IMR-90 (cell line): ENCODE measurements around the gene C12orf57. TPM values are rescaled to one million over a fixed set of nuclear protein-coding genes. Genes with fewer than 3 reads are reported as not detected.

ENCODE experiments used
- ATAC-seq: fragments of 200-7000 bp; cut with Tn5 transposase; 2 replicates; pipeline ENCODE4 v1.9.1; 2020; ENCODE audit warnings: low read depth, mild to moderate bottlenecking, moderate library complexity
- BruUV-seq: library from RNA; stranded (reverse); fragments of 400-500 nt; replicated peaks from 2 replicates; lab custom pipeline; 2021; lab: Mats Ljungman, UMichigan
- CTCF ChIA-PET: fragments of 300-600 bp; formaldehyde crosslinking; extraction: SDS; loops from one replicate; lab custom pipeline; 2021; ENCODE audit warnings: antibody characterized with exemption; lab: Yijun Ruan, JAX
- POLR2A ChIA-PET: fragments of 300-600 bp; sonication (Branson Sonifier 250); formaldehyde crosslinking; loops from one replicate; lab custom pipeline; 2022; ENCODE audit warnings: antibody characterized with exemption; ENCODE audit not compliant: unreplicated experiment; lab: Charles Lee
- DNase-seq: peaks from one replicate; pipeline ENCODE4 v3.0.0; 2013
- H2AFZ ChIP-seq: replicated peaks from 2 replicates; pipeline ENCODE3; 2013; ENCODE audit warnings: low read length, mild to moderate bottlenecking; ENCODE audit not compliant: poor library complexity
- H2AK5ac ChIP-seq: 2 replicates; pipeline ENCODE4 v1.6.1; 2013; ENCODE audit warnings: low read depth, low read length, inconsistent platforms
- H2AK9ac ChIP-seq: replicated peaks from 2 replicates; pipeline ENCODE3; 2013; ENCODE audit warnings: mild to moderate bottlenecking, low read depth, low read length, moderate library complexity; ENCODE audit not compliant: poor library complexity
- H2BK120ac ChIP-seq: 2 replicates; pipeline ENCODE4 v1.6.1; 2013; ENCODE audit warnings: low read depth, low read length, inconsistent platforms
- H2BK15ac ChIP-seq: 3 replicates; pipeline ENCODE4 v1.6.1; 2013; ENCODE audit warnings: low read depth, low read length, inconsistent platforms
- H2BK20ac ChIP-seq: 2 replicates; pipeline ENCODE4 v1.6.1; 2013; ENCODE audit warnings: low read depth, mild to moderate bottlenecking, inconsistent platforms, low read length, moderate library complexity
- H2BK5ac ChIP-seq: 2 replicates; pipeline ENCODE4 v1.6.1; 2013; ENCODE audit warnings: mild to moderate bottlenecking, low read depth, low read length, inconsistent platforms; ENCODE audit not compliant: poor library complexity, severe bottlenecking
- H3K14ac ChIP-seq: replicated peaks from 2 replicates; pipeline ENCODE4 v1.6.1; 2013; ENCODE audit warnings: low read depth, low read length, inconsistent platforms
- H3K18ac ChIP-seq: 2 replicates; pipeline ENCODE4 v1.6.1; 2013; ENCODE audit warnings: low read depth, low read length, control low read depth
- H3K23ac ChIP-seq: 2 replicates; pipeline ENCODE4 v1.6.1; 2013; ENCODE audit warnings: low read depth, low read length, inconsistent platforms
- H3K27ac ChIP-seq: 2 replicates; pipeline ENCODE4 v1.5.1; 2013; ENCODE audit warnings: mild to moderate bottlenecking, control low read depth, low read length; ENCODE audit not compliant: insufficient read depth
- H3K27me3 ChIP-seq: 2 replicates; pipeline ENCODE4 v1.6.1; 2013; ENCODE audit warnings: low read length; ENCODE audit not compliant: control insufficient read depth, insufficient read depth
- H3K36me3 ChIP-seq: 2 replicates; pipeline ENCODE4 v1.6.1; 2013; ENCODE audit warnings: low read length, mixed read lengths; ENCODE audit not compliant: control insufficient read depth, insufficient read depth
- H3K4ac ChIP-seq: 2 replicates; pipeline ENCODE4 v1.6.1; 2013; ENCODE audit warnings: low read depth, low read length, inconsistent platforms
- H3K4me1 ChIP-seq: 2 replicates; pipeline ENCODE4 v1.6.1; 2013; ENCODE audit warnings: low read length, mixed read lengths; ENCODE audit not compliant: control insufficient read depth, insufficient read depth
- H3K4me2 ChIP-seq: 2 replicates; pipeline ENCODE4 v1.6.1; 2013; ENCODE audit warnings: low read depth, mild to moderate bottlenecking, control low read depth, low read length, moderate library complexity
- H3K4me3 ChIP-seq: 2 replicates; pipeline ENCODE4 v1.5.1; 2013; ENCODE audit warnings: low read depth, mild to moderate bottlenecking, control low read depth, low read length, moderate library complexity; ENCODE audit not compliant: insufficient read depth
- H3K56ac ChIP-seq: 2 replicates; pipeline ENCODE4 v1.6.1; 2013; ENCODE audit warnings: low read length, inconsistent platforms; ENCODE audit not compliant: insufficient read depth; ENCODE audit errors: extremely low read depth
- H3K79me1 ChIP-seq, 2 experiments: 2 replicates each; pipeline ENCODE4 v1.6.1; 2013; ENCODE audit warnings: low read length in 2 of 2, inconsistent platforms in 1 of 2, low read depth in 1 of 2
- H3K9ac ChIP-seq: 2 replicates; pipeline ENCODE4 v1.6.1; 2013; ENCODE audit warnings: low read depth, low read length, control low read depth
- H3K9me1 ChIP-seq: 2 replicates; pipeline ENCODE4 v1.6.1; 2013; ENCODE audit warnings: low read length, inconsistent platforms; ENCODE audit not compliant: insufficient read depth
- H3K9me3 ChIP-seq: 2 replicates; pipeline ENCODE4 v1.6.1; 2013; ENCODE audit warnings: low read length; ENCODE audit not compliant: control insufficient read depth, insufficient read depth
- H4K20me1 ChIP-seq: 2 replicates; pipeline ENCODE4 v1.6.1; 2013; ENCODE audit warnings: low read length, inconsistent platforms; ENCODE audit not compliant: insufficient read depth
- H4K5ac ChIP-seq: 2 replicates; pipeline ENCODE4 v1.6.1; 2013; ENCODE audit warnings: mild to moderate bottlenecking, low read depth, low read length, control low read depth
- H4K8ac ChIP-seq, 2 experiments: 2 replicates each; pipeline ENCODE4 v1.6.1; 2013; ENCODE audit warnings: low read depth in 2 of 2, low read length in 2 of 2, control low read depth in 1 of 2, inconsistent platforms in 1 of 2
- H4K91ac ChIP-seq: 2 replicates; pipeline ENCODE4 v1.6.1; 2013; ENCODE audit warnings: low read depth, low read length, inconsistent platforms; ENCODE audit not compliant: insufficient read depth
- CHD1 ChIP-seq: IDR thresholded peaks from 2 replicates; pipeline ENCODE4 v1.6.1; 2012; ENCODE audit warnings: low read depth, low read length, improper control_type of control experiment
- FOS ChIP-seq: fragments of 150-350 bp; IDR thresholded peaks from 2 replicates; pipeline ENCODE4 v1.6.1; 2016; ENCODE audit warnings: low read depth, low read length
- MAFK ChIP-seq: IDR thresholded peaks from 2 replicates; pipeline ENCODE4 v1.6.1; 2012; ENCODE audit warnings: low read depth, low read length, improper control_type of control experiment
- NFE2L2 ChIP-seq: fragments of 150-350 bp; IDR thresholded peaks from 2 replicates; pipeline ENCODE4 v1.6.1; 2016; ENCODE audit warnings: low read depth, mild to moderate bottlenecking, low read length
- POLR2A ChIP-seq: IDR thresholded peaks from 2 replicates; pipeline ENCODE4 v1.6.1; 2012; ENCODE audit warnings: mild to moderate bottlenecking, low read depth, low read length
- RAD21 ChIP-seq: IDR thresholded peaks from 2 replicates; pipeline ENCODE4 v1.6.1; 2012; ENCODE audit warnings: low read length, improper control_type of control experiment
- RCOR1 ChIP-seq: IDR thresholded peaks from 2 replicates; pipeline ENCODE4 v1.6.1; 2012; ENCODE audit warnings: mild to moderate bottlenecking, low read length, improper control_type of control experiment; ENCODE audit not compliant: insufficient replicate concordance
- RFX5 ChIP-seq: IDR thresholded peaks from 2 replicates; pipeline ENCODE4 v1.8.0; 2012; ENCODE audit warnings: low read depth, mild to moderate bottlenecking, low read length, moderate library complexity
- WGBS, 2 experiments: methylation state at CpG; one replicate each; pipeline versions ENCODE4 v1.1.5 to v1.1.7; 2013; ENCODE audit warnings: missing lambda C conversion rate in 2 of 2; ENCODE audit not compliant: insufficient read length in 1 of 2; ENCODE audit errors: extremely low coverage in 2 of 2; 5-methylcytosine and 5-hydroxymethylcytosine counted together
- dilution Hi-C: fragments of 300-500 bp; cut with HindIII; formaldehyde crosslinking; loops from one replicate; pipeline ENCODE4 v1.14.3; 2018; ENCODE audit warnings: low sequenced_read_pairs; ENCODE audit not compliant: unreplicated experiment
- in situ Hi-C: fragments of 300-500 bp; cut with MboI; formaldehyde crosslinking; loops from 3 replicates; pipeline ENCODE4 v1.14.3; 2019; ENCODE audit warnings: low sequenced_read_pairs, inconsistent platforms, mixed read lengths
- intact Hi-C: fragments of 100-400 bp; cut with micrococcal nuclease; formaldehyde crosslinking; loops from 2 replicates; pipeline ENCODE4 v1.10.0; 2022
- polyA plus RNA-seq, 3 experiments: library from polyadenylated mRNA; depleted of rRNA; stranded (reverse); fragments of >200 nt; gene quantifications; 2 replicates each; pipeline ENCODE4 v1.2.3, GENCODE V29; 2012; ENCODE audit warnings: low replicate concordance in 1 of 3
- total RNA-seq: library from RNA; depleted of rRNA; stranded (reverse); fragments of >200 nt; gene quantifications from 2 replicates; pipeline ENCODE4 v1.2.3, GENCODE V29; 2012
- TF ChIP-seq, protein P1 (sequence below): conservative IDR thresholded peaks from 2 replicates; pipeline ENCODE4 v1.5.1; 2012; ENCODE audit warnings: mild to moderate bottlenecking, low read depth, low read length, improper control_type of control experiment
- TF ChIP-seq, protein P2 (sequence below): fragments of 150-350 bp; IDR thresholded peaks from 2 replicates; pipeline ENCODE4 v1.6.1; 2017; ENCODE audit warnings: mild to moderate bottlenecking, antibody characterized with exemption, low read length, low read depth
- TF ChIP-seq, protein P3 (sequence below): fragments of 150-350 bp; IDR thresholded peaks from 2 replicates; pipeline ENCODE4 v1.6.1; 2016; ENCODE audit warnings: low read depth, mild to moderate bottlenecking, low read length, moderate library complexity, borderline replicate concordance

C12orf57 gene
- total and polyA plus RNA-seq, 2 of the 4 experiments (the other 2 are of a cell fraction), result 238 to 530 TPM

DNA sequence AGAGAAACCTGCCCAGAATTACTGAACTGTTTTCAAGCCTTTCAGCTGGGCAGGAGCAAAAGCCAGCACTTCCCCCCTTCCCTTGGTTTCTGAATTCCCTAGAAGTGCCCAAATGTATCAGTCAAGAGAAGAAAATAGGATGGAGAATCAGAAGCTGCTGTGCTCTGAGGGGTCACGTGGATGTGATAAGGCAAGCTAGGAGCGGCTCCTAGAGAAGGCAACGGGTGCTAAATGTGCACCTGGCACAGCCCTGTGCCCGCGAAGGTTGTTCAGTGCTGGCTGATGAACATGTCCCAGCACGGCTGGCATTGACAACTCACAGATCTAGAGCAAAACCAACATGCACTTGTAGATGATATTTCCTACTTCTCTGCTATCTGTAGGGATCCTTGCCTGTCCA lies 35.2 kb downstream of the C12orf57 start:
- H3K4ac ChIP-seq, result no peak overlapping the region
- BruUV-seq, result no TSS peak
- DNase-seq, result no peak
- H2AK5ac ChIP-seq, result no peak overlapping the region
- H2BK15ac ChIP-seq, result no peak overlapping the region
- in situ Hi-C loops (no loop called here), intact Hi-C loops (no loop called here), dilution Hi-C loops (no loop called here)
- no peaks in the 10 kb centered on the region for H3K9me3 ChIP-seq
- no peak overlapping the region for H3K27ac ChIP-seq
- H3K27me3 ChIP-seq, result no peaks in the 10 kb centered on the region
- peaks cover 6 to 17% of the 10 kb centered on the region in 2 experiments for H3K79me1 ChIP-seq
- H3K9me1 ChIP-seq, result peaks cover 3% of the 10 kb centered on the region; the same call in 1 of the 2 replicates
- H3K4me3 ChIP-seq, result no peak overlapping the region
- peaks cover 70% of the 10 kb centered on the region for H3K36me3 ChIP-seq
- no peak overlapping the region for H2BK5ac ChIP-seq
- H3K56ac ChIP-seq, result no peak overlapping the region
- H4K5ac ChIP-seq, result no peak overlapping the region
- no peak overlapping the region for H3K9ac ChIP-seq
- ATAC-seq, result no peak
- no peaks in the 10 kb centered on the region for H4K20me1 ChIP-seq
- H2AFZ ChIP-seq, result no peak overlapping the region
- no peak overlapping the region for H3K23ac ChIP-seq
- ChIA-PET CTCF (no interaction called here), POLR2A (no interaction called here)
- H4K8ac ChIP-seq, result no peak overlapping the region
- H2AK9ac ChIP-seq, result no peak overlapping the region
- TF ChIP-seq RCOR1 (no peak), CHD1 (no peak), RFX5 (no peak), NFE2L2 (no peak), MAFK (no peak), FOS (no peak), POLR2A (no peak), RAD21 (no peak)
- TF ChIP-seq, protein P1, sequence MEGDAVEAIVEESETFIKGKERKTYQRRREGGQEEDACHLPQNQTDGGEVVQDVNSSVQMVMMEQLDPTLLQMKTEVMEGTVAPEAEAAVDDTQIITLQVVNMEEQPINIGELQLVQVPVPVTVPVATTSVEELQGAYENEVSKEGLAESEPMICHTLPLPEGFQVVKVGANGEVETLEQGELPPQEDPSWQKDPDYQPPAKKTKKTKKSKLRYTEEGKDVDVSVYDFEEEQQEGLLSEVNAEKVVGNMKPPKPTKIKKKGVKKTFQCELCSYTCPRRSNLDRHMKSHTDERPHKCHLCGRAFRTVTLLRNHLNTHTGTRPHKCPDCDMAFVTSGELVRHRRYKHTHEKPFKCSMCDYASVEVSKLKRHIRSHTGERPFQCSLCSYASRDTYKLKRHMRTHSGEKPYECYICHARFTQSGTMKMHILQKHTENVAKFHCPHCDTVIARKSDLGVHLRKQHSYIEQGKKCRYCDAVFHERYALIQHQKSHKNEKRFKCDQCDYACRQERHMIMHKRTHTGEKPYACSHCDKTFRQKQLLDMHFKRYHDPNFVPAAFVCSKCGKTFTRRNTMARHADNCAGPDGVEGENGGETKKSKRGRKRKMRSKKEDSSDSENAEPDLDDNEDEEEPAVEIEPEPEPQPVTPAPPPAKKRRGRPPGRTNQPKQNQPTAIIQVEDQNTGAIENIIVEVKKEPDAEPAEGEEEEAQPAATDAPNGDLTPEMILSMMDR, result no peak
- TF ChIP-seq, protein P2, sequence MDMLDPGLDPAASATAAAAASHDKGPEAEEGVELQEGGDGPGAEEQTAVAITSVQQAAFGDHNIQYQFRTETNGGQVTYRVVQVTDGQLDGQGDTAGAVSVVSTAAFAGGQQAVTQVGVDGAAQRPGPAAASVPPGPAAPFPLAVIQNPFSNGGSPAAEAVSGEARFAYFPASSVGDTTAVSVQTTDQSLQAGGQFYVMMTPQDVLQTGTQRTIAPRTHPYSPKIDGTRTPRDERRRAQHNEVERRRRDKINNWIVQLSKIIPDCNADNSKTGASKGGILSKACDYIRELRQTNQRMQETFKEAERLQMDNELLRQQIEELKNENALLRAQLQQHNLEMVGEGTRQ, result no peak
- TF ChIP-seq, protein P3, sequence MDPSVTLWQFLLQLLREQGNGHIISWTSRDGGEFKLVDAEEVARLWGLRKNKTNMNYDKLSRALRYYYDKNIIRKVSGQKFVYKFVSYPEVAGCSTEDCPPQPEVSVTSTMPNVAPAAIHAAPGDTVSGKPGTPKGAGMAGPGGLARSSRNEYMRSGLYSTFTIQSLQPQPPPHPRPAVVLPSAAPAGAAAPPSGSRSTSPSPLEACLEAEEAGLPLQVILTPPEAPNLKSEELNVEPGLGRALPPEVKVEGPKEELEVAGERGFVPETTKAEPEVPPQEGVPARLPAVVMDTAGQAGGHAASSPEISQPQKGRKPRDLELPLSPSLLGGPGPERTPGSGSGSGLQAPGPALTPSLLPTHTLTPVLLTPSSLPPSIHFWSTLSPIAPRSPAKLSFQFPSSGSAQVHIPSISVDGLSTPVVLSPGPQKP, result no peak
- no peaks in the 10 kb centered on the region for H3K4me1 ChIP-seq
- no peak overlapping the region for H2BK20ac ChIP-seq
- H3K18ac ChIP-seq, result no peak overlapping the region
- no peak overlapping the region for H4K91ac ChIP-seq
- WGBS, 2 experiments, result 100% methylated on average over 2 of the region's 6 CpGs; no CpG with 5 or more reads in 1 of the 2 experiments
- H3K4me2 ChIP-seq, result no peak overlapping the region
- H2BK120ac ChIP-seq, result no peak overlapping the region
- H3K14ac ChIP-seq, result no peak overlapping the region
